Upper lobe of right lung (tissue), 1 donor: ENCODE measurements around the gene IDNK. TPM values are rescaled to one million over a fixed set of nuclear protein-coding genes. Genes with fewer than 3 reads are reported as not detected.

Source experiments
- ATAC-seq: fragments of 200-7000 bp; cut with Tn5 transposase; one replicate; pipeline ENCODE4 v1.9.1; 2020; ENCODE audit warnings: mild to moderate bottlenecking, moderate library complexity
- DNase-seq: peaks from one replicate; pipeline ENCODE4 v3.0.0-alpha.2; 2020
- H3K27ac ChIP-seq: fragments of 200-600 bp; one replicate; pipeline ENCODE4 v1.8.0; 2022
- H3K27me3 ChIP-seq: fragments of 200-600 bp; one replicate; pipeline ENCODE4 v1.8.0; 2022; ENCODE audit warnings: mild to moderate bottlenecking
- H3K36me3 ChIP-seq: fragments of 200-600 bp; one replicate; pipeline ENCODE4 v1.8.0; 2022
- H3K4me1 ChIP-seq: fragments of 200-600 bp; one replicate; pipeline ENCODE4 v1.8.0; 2022
- H3K4me3 ChIP-seq: fragments of 200-600 bp; one replicate; pipeline ENCODE4 v1.8.0; 2022; ENCODE audit warnings: mild to moderate bottlenecking
- H3K9me3 ChIP-seq: fragments of 200-600 bp; one replicate; pipeline ENCODE4 v1.8.0; 2022
- intact Hi-C: fragments of 100-400 bp; cut with DNase I; formaldehyde crosslinking; loops from one replicate; pipeline ENCODE4 v1.11.0; 2022
- total RNA-seq: library from RNA; stranded (reverse); fragmentation: NEBNext Ultra II Directional; extraction: Animal tissue kit (Norgen Biotek cat#: 25700); gene quantifications from one replicate; pipeline ENCODE4 v1.2.1, GENCODE V29; 2021
- TF ChIP-seq, protein P1 (sequence below): fragments of 200-600 bp; IDR thresholded peaks from one replicate; pipeline ENCODE4 v1.8.0; 2022; ENCODE audit warnings: antibody characterized with exemption
- donor health status: DM: no; HTN: yes; CAD: no; lungs with severe emphysema.

Gene IDNK
- total RNA-seq, 1 donor from 2014 or later, result 6.2 TPM

DNA sequence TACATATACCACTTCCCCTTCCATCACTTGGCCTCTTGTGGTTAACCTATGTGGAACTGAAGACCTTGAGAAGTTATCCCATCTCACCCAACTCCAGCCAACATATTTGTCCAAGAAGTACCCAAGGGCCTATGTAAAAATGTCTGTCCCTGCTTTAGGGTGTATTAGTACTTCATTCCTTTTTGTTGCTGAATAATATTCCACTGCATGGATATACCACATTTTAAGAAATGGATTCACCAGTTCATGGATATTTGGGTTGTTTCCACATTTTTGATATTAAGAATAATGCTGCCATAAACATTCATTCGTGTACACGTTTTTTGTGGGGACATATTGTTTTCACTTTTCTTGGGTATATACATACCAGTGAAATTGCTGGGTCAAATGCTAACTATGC, 28.6 kb downstream of the IDNK start:
- no peak for DNase-seq
- peaks cover 54% of the 10 kb centered on the region for H3K36me3 ChIP-seq
- ATAC-seq, result peak; percentile 34
- TF ChIP-seq, protein P1, sequence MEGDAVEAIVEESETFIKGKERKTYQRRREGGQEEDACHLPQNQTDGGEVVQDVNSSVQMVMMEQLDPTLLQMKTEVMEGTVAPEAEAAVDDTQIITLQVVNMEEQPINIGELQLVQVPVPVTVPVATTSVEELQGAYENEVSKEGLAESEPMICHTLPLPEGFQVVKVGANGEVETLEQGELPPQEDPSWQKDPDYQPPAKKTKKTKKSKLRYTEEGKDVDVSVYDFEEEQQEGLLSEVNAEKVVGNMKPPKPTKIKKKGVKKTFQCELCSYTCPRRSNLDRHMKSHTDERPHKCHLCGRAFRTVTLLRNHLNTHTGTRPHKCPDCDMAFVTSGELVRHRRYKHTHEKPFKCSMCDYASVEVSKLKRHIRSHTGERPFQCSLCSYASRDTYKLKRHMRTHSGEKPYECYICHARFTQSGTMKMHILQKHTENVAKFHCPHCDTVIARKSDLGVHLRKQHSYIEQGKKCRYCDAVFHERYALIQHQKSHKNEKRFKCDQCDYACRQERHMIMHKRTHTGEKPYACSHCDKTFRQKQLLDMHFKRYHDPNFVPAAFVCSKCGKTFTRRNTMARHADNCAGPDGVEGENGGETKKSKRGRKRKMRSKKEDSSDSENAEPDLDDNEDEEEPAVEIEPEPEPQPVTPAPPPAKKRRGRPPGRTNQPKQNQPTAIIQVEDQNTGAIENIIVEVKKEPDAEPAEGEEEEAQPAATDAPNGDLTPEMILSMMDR, result no peak
- H3K9me3 ChIP-seq, result no peaks in the 10 kb centered on the region
- intact Hi-C loops, result no loop called here
- no peaks in the 10 kb centered on the region for H3K27me3 ChIP-seq
- no peak overlapping the region for H3K27ac ChIP-seq
- no peak overlapping the region for H3K4me3 ChIP-seq
- H3K4me1 ChIP-seq, result no peaks in the 10 kb centered on the region

DNA sequence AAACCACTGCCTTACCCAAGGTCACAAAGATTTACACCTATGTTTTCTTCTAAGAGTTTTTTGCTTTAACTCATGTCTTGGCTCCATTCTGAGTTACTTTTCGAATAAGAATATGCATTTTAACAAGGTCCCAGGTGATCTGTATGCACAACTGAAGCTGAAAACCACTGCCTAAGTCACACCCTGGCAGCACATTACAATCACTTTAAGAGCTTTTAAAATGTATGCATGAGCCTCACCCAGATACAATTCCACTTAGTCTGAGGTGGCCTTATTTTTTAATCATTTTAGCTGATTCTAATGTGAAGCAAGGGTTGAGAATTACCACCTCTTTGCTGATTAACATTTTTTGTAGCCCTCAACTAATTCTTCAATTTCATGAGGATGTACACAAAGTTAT, 29.5 kb downstream of the IDNK start:
- H3K27ac ChIP-seq, result no peak overlapping the region
- intact Hi-C loops, result no loop called here
- TF ChIP-seq, protein P1, result no peak
- peaks cover 62% of the 10 kb centered on the region for H3K36me3 ChIP-seq
- ATAC-seq (no peak), DNase-seq (no peak)
- H3K9me3 ChIP-seq, result no peaks in the 10 kb centered on the region
- H3K4me1 ChIP-seq, result no peaks in the 10 kb centered on the region
- no peaks in the 10 kb centered on the region for H3K27me3 ChIP-seq
- H3K4me3 ChIP-seq, result no peak overlapping the region

DNA sequence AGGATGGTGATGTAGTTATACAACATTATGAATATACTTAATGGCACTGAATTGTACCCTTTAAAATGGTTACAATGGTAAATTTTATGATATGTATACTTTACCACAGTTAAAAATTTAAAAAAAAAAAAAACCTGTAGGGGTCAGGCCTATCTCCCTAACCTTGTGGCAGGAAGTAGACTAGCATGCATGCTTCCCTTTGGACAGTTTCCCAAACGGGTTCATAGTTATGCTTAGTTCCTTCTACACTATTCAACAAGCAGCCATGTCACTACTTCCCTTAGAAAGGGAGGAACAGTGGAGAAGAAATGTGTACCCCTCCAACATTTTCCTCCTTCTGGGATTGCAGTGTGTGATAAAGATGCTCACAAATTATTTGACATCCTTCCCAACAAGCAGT, 32.5 kb downstream of the IDNK start:
- H3K27me3 ChIP-seq, result no peaks in the 10 kb centered on the region
- no peaks in the 10 kb centered on the region for H3K4me1 ChIP-seq
- ATAC-seq, result no peak
- H3K27ac ChIP-seq, result no peak overlapping the region
- H3K9me3 ChIP-seq, result no peaks in the 10 kb centered on the region
- no peak for DNase-seq
- TF ChIP-seq, protein P1, result no peak
- peaks cover 86% of the 10 kb centered on the region for H3K36me3 ChIP-seq
- no peak overlapping the region for H3K4me3 ChIP-seq
- intact Hi-C loops, result no loop called here

DNA sequence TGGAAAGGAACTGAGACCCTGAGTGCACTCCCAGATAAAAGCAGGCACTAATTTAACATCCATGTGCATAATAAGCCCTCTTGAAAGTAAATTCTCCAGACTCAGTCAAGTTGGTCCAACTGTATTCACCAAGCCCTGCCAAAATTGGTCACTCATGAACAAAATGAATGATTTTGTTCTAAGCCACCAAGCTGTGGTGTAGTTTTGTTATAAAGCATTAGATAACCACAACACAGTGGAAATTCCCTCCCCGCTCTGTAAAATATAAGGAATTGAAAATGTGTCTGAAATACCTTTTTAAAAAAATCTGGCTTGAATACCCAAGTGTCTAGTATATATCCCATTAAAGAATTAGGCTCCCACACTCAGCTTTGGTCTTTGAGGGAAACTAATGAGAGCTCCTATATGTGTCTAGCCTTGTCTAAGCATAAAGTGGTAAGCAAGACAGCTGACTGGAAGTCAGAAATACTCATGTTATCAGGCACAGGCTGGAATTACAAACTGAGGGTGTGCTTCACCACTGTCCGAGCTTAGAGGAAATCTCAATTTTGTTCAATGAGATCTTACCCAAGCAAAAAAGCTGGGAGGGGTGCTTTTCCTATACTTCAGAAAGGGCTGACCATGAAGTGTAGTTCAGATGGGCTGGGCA, 33.2 kb downstream of the IDNK start:
- H3K36me3 ChIP-seq, result peaks cover 92% of the 10 kb centered on the region

DNA sequence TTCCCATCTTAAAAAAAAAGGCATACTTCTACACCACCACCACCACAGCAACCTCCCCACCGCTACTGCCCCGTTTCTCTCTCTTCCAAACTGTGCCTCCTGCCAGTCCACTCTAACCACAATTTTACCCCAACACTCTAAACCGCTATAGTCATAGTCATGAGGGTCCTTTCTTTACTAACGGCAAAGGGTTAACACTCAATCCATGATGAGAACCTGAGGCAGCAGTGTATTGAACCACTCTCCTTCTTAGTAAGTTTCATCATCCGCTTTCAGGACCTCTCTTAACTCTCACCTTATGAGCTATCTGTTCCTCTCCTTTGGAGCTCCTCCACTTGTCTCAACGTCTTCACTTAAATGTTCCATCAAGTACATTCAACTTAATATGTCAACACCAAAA, 34.0 kb downstream of the IDNK start:
- Histone ChIP-seq H3K4me1 (no peaks in the 10 kb centered on the region), H3K4me3 (no peak overlapping the region), H3K36me3 (peaks cover 92% of the 10 kb centered on the region), H3K27ac (no peak overlapping the region), H3K27me3 (no peaks in the 10 kb centered on the region), H3K9me3 (no peaks in the 10 kb centered on the region)
- TF ChIP-seq, protein P1, result no peak
- ATAC-seq (no peak), DNase-seq (no peak)
- intact Hi-C loops, result no loop called here

More for the DNA sequence above, 33.2 kb downstream of the IDNK start:
- Histone ChIP-seq H3K9me3 (no peaks in the 10 kb centered on the region), H3K4me1 (no peaks in the 10 kb centered on the region), H3K27ac (no peak overlapping the region), H3K27me3 (no peaks in the 10 kb centered on the region), H3K4me3 (no peak overlapping the region)
- intact Hi-C loops, result no loop called here
- ATAC-seq (no peak), DNase-seq (no peak)
- TF ChIP-seq, protein P1, result no peak

DNA sequence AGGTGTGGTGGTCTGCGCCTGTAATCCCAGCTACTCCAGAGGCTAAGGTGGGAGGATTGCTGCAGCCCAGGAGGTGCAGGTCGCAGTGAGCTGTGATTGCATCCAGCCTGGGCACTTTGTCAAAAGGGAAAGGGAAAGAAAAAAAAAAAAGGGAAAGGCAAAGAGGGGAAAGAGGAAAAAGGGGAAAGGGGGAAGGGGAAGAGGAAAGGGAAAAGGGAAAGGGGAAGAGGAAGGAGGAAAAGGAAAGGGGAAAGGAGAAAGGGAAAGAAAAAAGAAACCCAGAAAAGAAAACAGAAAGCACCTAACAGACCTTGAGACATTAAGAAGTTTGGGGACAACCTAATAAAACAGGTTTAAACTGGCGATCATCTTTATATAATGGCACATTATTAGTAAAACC, 40.0 kb downstream of the IDNK start:
- Histone ChIP-seq H3K4me1 (no peaks in the 10 kb centered on the region), H3K4me3 (no peak overlapping the region), H3K27me3 (no peaks in the 10 kb centered on the region), H3K9me3 (no peaks in the 10 kb centered on the region), H3K27ac (no peak overlapping the region), H3K36me3 (peaks cover 89% of the 10 kb centered on the region)
- DNase-seq, result no peak
- intact Hi-C loops, result no loop called here
- TF ChIP-seq, protein P1, result no peak
- ATAC-seq, result no peak
